ENCODE data around the gene IGF2R.
A peak's percentile ranks its signal among the peaks of the same experiment; 100 is the strongest.
"Not testable (repeated sequence)": the region's sequence is repeated elsewhere in the genome, so short reads cannot be mapped to it uniquely, and the experiment has no call there.

Gene IGF2R

GRCh38 chr6:160134337-160134751 is 165.5 kb downstream of the IGF2R start:
- peak overlapping the region; percentile 56 for H3K27ac Mint-ChIP-seq
- H3K9me3 Mint-ChIP-seq, H3K4me3 Mint-ChIP-seq, H3K27me3 Mint-ChIP-seq, H3K36me3 Mint-ChIP-seq: not testable (repeated sequence)
- H3K4me1 Mint-ChIP-seq, result peaks cover 11% of the 10 kb centered on the region

GRCh38 chr6:160134779-160135547 is 166.1 kb downstream of the IGF2R start:
- H3K27me3 Mint-ChIP-seq, result no peaks in the 10 kb centered on the region
- H3K27ac Mint-ChIP-seq, result peak overlapping the region; percentile 6
- H3K4me3 Mint-ChIP-seq, result no peak overlapping the region
- H3K36me3 Mint-ChIP-seq, result peaks cover 2% of the 10 kb centered on the region
- H3K4me1 Mint-ChIP-seq, result peaks cover 14% of the 10 kb centered on the region
- H3K9me3 Mint-ChIP-seq, result no peaks in the 10 kb centered on the region

DNA sequence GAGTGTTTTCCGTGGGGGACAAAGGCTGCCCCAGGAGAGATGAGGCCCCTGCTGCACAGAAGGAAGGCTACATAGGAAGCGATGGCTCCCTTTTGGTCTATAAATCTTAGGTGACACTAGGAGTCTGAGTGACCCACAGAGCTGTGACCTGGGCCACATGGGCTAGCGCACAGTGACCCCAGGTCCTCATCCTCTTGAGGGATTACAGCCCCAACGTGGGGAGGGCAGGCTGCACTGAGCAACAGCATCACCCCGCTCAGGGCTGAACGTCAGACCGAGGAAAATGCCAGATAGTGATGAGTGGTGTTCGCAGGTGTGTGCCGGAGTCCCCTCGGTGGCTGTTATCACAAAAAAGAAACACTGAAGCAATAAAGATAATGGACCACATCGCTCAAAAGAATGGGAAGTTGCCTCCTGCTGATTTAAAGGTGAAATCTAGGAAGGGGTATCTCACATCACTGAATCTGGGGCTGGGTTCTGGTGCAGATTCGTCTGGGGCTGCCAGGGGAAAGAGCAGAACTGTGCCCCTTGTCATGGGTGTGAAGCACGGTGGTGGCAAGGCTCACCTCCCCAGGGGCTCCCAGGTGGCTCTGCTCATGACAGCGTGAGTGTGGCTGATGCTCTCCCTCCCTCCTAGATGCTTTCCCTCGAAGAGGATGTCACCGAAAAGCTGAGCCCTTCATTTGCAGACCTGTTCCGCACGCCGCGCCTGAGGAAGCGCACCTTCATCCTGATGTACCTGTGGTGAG is 167.2 kb downstream of the IGF2R start:
- Mint-ChIP-seq H3K36me3 (peaks cover 2% of the 10 kb centered on the region), H3K4me1 (peaks cover 14% of the 10 kb centered on the region), H3K27me3 (no peaks in the 10 kb centered on the region), H3K4me3 (no peak overlapping the region), H3K27ac (no peak overlapping the region), H3K9me3 (no peaks in the 10 kb centered on the region)

DNA sequence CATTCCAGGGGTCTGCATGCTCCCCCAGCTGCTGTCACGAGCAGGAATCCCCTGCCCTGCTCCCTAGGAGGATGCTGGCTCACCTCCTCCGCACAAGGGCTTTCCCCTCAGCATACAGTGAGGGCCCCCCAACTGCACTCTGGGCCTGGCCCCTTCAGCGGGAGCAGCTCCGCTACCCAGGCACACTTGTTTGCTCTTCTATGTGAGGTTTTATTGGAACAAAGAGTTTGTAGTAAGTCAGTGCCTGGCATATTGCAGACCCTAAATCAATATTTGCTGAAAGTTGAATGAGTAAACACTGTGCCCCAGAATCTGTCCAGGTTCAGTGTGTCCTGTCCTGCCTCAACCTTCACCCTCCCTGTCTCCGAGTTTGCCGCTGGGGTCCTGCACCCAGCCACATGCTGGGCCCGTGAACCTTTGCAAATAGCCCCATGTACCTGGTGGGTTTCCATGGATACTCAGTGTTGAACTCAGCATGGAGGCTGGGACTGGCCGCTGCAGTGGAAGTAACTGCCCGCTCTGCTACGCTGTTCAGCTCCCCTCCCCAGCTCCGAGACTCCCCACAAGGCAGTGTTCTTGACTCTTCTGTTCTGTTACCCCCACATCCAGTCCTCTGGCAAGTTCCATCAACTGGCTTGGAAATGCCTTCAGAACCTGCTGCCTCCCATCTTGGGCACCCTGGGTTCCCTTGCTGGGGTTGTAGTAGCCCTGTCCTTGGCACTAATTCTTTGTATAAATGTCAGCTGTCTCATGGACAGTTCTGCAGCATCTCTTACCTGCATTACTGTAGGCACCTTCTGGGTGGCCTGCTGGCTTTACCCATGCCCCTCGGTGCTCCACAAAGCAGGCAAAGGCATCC is 168.5 kb downstream of the IGF2R start:
- H3K9me3 Mint-ChIP-seq, result no peaks in the 10 kb centered on the region
- H3K36me3 Mint-ChIP-seq, result peaks cover 4% of the 10 kb centered on the region
- peaks cover 14% of the 10 kb centered on the region for H3K4me1 Mint-ChIP-seq
- H3K27me3 Mint-ChIP-seq, result no peaks in the 10 kb centered on the region
- H3K4me3 Mint-ChIP-seq, result no peak overlapping the region
- no peak overlapping the region for H3K27ac Mint-ChIP-seq

- H3K4me1 Mint-ChIP-seq, result peaks cover 14% of the 10 kb centered on the region
- H3K9me3 Mint-ChIP-seq, result no peaks in the 10 kb centered on the region
- H3K4me3 Mint-ChIP-seq, result no peak overlapping the region
- H3K36me3 Mint-ChIP-seq, result peaks cover 3% of the 10 kb centered on the region
- H3K27me3 Mint-ChIP-seq, result no peaks in the 10 kb centered on the region
- no peak overlapping the region for H3K27ac Mint-ChIP-seq
These were observed 169.3 kb downstream of the IGF2R start for GRCh38 chr6:160137989-160138835.

GRCh38 chr6:160138839-160139419 is 170.0 kb downstream of the IGF2R start:
- Mint-ChIP-seq H3K27ac (no peak overlapping the region), H3K9me3 (no peaks in the 10 kb centered on the region), H3K36me3 (peaks cover 1% of the 10 kb centered on the region), H3K27me3 (no peaks in the 10 kb centered on the region), H3K4me1 (peaks cover 14% of the 10 kb centered on the region), H3K4me3 (no peak overlapping the region)

- Mint-ChIP-seq H3K9me3 (no peaks in the 10 kb centered on the region), H3K27me3 (no peaks in the 10 kb centered on the region), H3K27ac (no peak overlapping the region), H3K36me3 (peaks cover 1% of the 10 kb centered on the region), H3K4me1 (peaks cover 14% of the 10 kb centered on the region), H3K4me3 (no peak overlapping the region)
These were observed 170.6 kb downstream of the IGF2R start for GRCh38 chr6:160139420-160139851.

GRCh38 chr6:160140493-160140892 is 171.6 kb downstream of the IGF2R start:
- H3K27ac Mint-ChIP-seq, H3K9me3 Mint-ChIP-seq, H3K36me3 Mint-ChIP-seq, H3K4me3 Mint-ChIP-seq, H3K27me3 Mint-ChIP-seq: not testable (repeated sequence)
- peaks cover 14% of the 10 kb centered on the region for H3K4me1 Mint-ChIP-seq

DNA sequence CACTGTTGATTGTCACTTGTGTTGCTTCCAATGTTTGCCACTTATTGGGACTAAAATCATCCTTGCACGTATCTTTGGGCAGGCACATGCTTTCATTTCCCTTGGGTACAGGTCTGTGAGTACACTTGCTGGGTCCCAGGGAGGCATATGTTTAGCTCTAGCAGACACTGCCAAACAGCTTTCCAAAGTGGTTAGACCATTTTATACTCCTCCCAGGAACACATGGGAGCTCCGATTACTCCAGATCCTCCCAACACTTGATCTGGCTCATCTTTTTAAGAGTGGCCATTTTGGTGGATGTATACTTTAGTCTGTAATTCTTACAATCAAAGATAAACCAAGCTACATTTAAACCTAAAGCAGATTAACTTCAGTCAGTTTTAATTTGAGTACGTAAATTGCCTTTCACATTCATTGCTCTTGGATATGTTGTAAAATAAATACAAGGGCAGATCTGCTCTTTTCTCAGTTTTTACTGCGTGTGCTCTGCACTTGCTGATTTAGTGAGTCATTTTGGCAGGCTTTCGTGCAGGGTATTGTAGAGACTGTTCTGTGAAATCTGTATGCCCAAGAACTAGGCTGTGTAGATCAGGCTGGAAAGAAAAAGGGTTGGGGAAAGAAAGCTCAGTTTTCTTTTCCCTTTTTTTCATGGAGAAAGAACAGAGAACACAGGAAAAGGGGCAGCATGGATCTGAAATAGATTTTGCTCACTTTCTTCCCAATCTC is 172.3 kb downstream of the IGF2R start:
- H3K9me3 Mint-ChIP-seq, result no peaks in the 10 kb centered on the region
- no peak overlapping the region for H3K27ac Mint-ChIP-seq
- no peaks in the 10 kb centered on the region for H3K27me3 Mint-ChIP-seq
- H3K36me3 Mint-ChIP-seq, result peaks cover 1% of the 10 kb centered on the region
- peaks cover 14% of the 10 kb centered on the region for H3K4me1 Mint-ChIP-seq
- no peak overlapping the region for H3K4me3 Mint-ChIP-seq

- H3K4me3 Mint-ChIP-seq, result no peak overlapping the region
- H3K27ac Mint-ChIP-seq, result no peak overlapping the region
- H3K9me3 Mint-ChIP-seq, result no peaks in the 10 kb centered on the region
- peaks cover 14% of the 10 kb centered on the region for H3K4me1 Mint-ChIP-seq
- no peaks in the 10 kb centered on the region for H3K27me3 Mint-ChIP-seq
- H3K36me3 Mint-ChIP-seq, result peaks cover 2% of the 10 kb centered on the region
These were observed 173.3 kb downstream of the IGF2R start for GRCh38 chr6:160142115-160142715.

- Mint-ChIP-seq H3K4me1 (no peaks in the 10 kb centered on the region), H3K27me3 (no peaks in the 10 kb centered on the region), H3K9me3 (no peaks in the 10 kb centered on the region), H3K27ac (no peak overlapping the region), H3K4me3 (no peak overlapping the region), H3K36me3 (peaks cover 12% of the 10 kb centered on the region)
These were observed 177.7 kb downstream of the IGF2R start for GRCh38 chr6:160146454-160147145.

- H3K27ac Mint-ChIP-seq, result no peak overlapping the region
- peaks cover 11% of the 10 kb centered on the region for H3K36me3 Mint-ChIP-seq
- no peak overlapping the region for H3K4me3 Mint-ChIP-seq
- no peaks in the 10 kb centered on the region for H3K4me1 Mint-ChIP-seq
- no peaks in the 10 kb centered on the region for H3K9me3 Mint-ChIP-seq
- H3K27me3 Mint-ChIP-seq, result no peaks in the 10 kb centered on the region
These were observed 178.3 kb downstream of the IGF2R start for GRCh38 chr6:160147146-160147536.

DNA sequence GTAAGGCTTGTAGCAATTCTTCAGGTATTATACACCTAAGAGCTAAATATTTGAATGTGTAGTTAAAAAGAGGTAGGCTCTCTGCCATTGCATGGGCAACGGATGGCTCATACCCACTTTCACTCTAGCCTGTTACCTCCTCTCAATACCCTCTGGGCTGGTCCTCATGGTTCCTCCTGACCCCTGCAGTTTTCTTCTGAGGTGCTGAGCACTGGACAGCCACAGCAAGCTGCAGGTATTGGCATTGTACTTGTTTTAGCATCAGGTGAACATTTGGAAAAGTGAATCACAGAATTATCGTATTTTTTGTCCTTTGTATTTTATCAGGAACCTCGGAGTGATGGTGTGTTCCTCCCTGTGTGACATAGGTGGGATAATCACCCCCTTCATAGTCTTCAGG is 185.6 kb downstream of the IGF2R start:
- Mint-ChIP-seq H3K27me3 (no peaks in the 10 kb centered on the region), H3K4me1 (no peaks in the 10 kb centered on the region), H3K27ac (no peak overlapping the region), H3K36me3 (peaks cover 18% of the 10 kb centered on the region), H3K4me3 (no peak overlapping the region), H3K9me3 (peaks cover 9% of the 10 kb centered on the region)
